Upper lobe of left lung (tissue), 6 donors: ENCODE measurements around the gene FAM217A. TPM values are rescaled to one million over a fixed set of nuclear protein-coding genes. Genes with fewer than 3 reads are reported as not detected.

Experiments
- ATAC-seq, 2 donors: fragments of 200-7000 bp; cut with Tn5 transposase; one replicate each; pipeline ENCODE4 v1.9.1; 2022; ENCODE audit warnings: mild to moderate bottlenecking in 2 of 2, moderate library complexity in 2 of 2; ENCODE audit not compliant: low FRiP score in 2 of 2
- DNase-seq, 2 donors: peaks; one replicate each; pipeline ENCODE4 v3.0.0-alpha.2; 2019 to 2020
- H3K27ac ChIP-seq, 4 donors: fragments of 200-600 bp; sonication (generic); one replicate each; pipeline ENCODE4 v1.5.1; 2016 to 2019
- H3K27me3 ChIP-seq, 4 donors: fragments of 200-600 bp; sonication (generic); one replicate each; pipeline ENCODE4 v1.5.1; 2017 to 2019
- H3K36me3 ChIP-seq, 4 donors: fragments of 200-600 bp; sonication (generic); one replicate each; pipeline ENCODE4 v1.5.1; 2016 to 2019
- H3K4me1 ChIP-seq, 4 donors: fragments of 200-600 bp; sonication (generic); one replicate each; pipeline ENCODE4 v1.5.1; 2018 to 2019
- H3K4me3 ChIP-seq, 4 donors: fragments of 200-600 bp; sonication (generic); one replicate each; pipeline ENCODE4 v1.5.1; 2017 to 2019; ENCODE audit warnings: mild to moderate bottlenecking in 2 of 4, moderate library complexity in 1 of 4
- H3K9me3 ChIP-seq, 4 donors: fragments of 200-600 bp; sonication (generic); one replicate each; pipeline ENCODE4 v1.5.1; 2018 to 2019
- EP300 ChIP-seq, 4 donors: sonication (generic); formaldehyde crosslinking; IDR thresholded peaks; one replicate each; pipeline ENCODE4 v1.5.1; 2017; ENCODE audit warnings: antibody characterized with exemption in 4 of 4, control low read depth in 2 of 4
- POLR2A ChIP-seq, 4 donors: fragments of 450-650 bp; IDR thresholded peaks; one replicate each; pipeline ENCODE4 v1.5.1; 2016 to 2017; ENCODE audit warnings: antibody characterized with exemption in 4 of 4, mild to moderate bottlenecking in 2 of 4
- POLR2AphosphoS5 ChIP-seq, 2 donors: sonication (generic); formaldehyde crosslinking; IDR thresholded peaks; one replicate each; pipeline ENCODE4 v1.5.1; 2017; ENCODE audit warnings: antibody characterized with exemption in 2 of 2
- WGBS, 2 donors: methylation state at CpG; one replicate each; pipeline ENCODE4 v1.1.5; 2017 to 2018; 5-methylcytosine and 5-hydroxymethylcytosine counted together
- total RNA-seq, 6 donors: library from RNA; depleted of rRNA in 4 of 6; stranded (reverse); fragments of >200 nt in 4 of 6; gene quantifications; one replicate each; pipeline versions ENCODE4 v1.1.0 to v1.2.1, GENCODE V29; 2016 to 2021
- TF ChIP-seq, protein P1 (sequence below), 6 experiments: fragments of 450-650 bp in 4 of 6; fragments of 200-600 bp in 2 of 6; sonication (generic) in 2 of 6; IDR thresholded peaks; one replicate each; pipeline ENCODE4 v1.5.1; 2016 to 2019; ENCODE audit warnings: antibody characterized with exemption in 6 of 6
- donor health status: DM: no; HTN: no; CAD: no; lungs with moderate emphysema.
- donor health status: DM: no; HTN: yes; CAD: no; lungs with severe emphysema.

FAM217A gene
- total RNA-seq, 6 donors from 2014 or later = not detected

- Histone ChIP-seq H3K27me3 (no peaks in the 10 kb centered on the region), H3K4me3 (no peak overlapping the region), H3K9me3 (no peaks in the 10 kb centered on the region), H3K4me1 (no peaks in the 10 kb centered on the region), H3K27ac (no peak overlapping the region), H3K36me3 (no peaks in the 10 kb centered on the region)
- no peak for DNase-seq
- 71 to 79% methylated on average over 4 of the region's 4 CpGs for WGBS, 2 donors
- ATAC-seq = no peak
- TF ChIP-seq POLR2A (IDR thresholded peaks at IDR 0.05) (no peak), EP300 (IDR thresholded peaks at IDR 0.05) (no peak), POLR2AphosphoS5 (IDR thresholded peaks at IDR 0.05) (no peak)
- TF ChIP-seq, protein P1, sequence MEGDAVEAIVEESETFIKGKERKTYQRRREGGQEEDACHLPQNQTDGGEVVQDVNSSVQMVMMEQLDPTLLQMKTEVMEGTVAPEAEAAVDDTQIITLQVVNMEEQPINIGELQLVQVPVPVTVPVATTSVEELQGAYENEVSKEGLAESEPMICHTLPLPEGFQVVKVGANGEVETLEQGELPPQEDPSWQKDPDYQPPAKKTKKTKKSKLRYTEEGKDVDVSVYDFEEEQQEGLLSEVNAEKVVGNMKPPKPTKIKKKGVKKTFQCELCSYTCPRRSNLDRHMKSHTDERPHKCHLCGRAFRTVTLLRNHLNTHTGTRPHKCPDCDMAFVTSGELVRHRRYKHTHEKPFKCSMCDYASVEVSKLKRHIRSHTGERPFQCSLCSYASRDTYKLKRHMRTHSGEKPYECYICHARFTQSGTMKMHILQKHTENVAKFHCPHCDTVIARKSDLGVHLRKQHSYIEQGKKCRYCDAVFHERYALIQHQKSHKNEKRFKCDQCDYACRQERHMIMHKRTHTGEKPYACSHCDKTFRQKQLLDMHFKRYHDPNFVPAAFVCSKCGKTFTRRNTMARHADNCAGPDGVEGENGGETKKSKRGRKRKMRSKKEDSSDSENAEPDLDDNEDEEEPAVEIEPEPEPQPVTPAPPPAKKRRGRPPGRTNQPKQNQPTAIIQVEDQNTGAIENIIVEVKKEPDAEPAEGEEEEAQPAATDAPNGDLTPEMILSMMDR (IDR thresholded peaks at IDR 0.05) = no peak
Observed at GRCh38 chr6:4071330-4071729, 7.6 kb downstream of the FAM217A start.

GRCh38 chr6:4069199-4069598, 9.7 kb downstream of the FAM217A start:
- Histone ChIP-seq H3K9me3 (no peaks in the 10 kb centered on the region), H3K27ac (no peak overlapping the region), H3K36me3 (peaks cover 0 to 16% (median 10%) of the 10 kb centered on the region in 4 donors), H3K4me1 (no peaks in the 10 kb centered on the region), H3K27me3 (no peaks in the 10 kb centered on the region), H3K4me3 (no peak overlapping the region)
- TF ChIP-seq POLR2A (IDR thresholded peaks at IDR 0.05) (no peak), POLR2AphosphoS5 (IDR thresholded peaks at IDR 0.05) (no peak), EP300 (IDR thresholded peaks at IDR 0.05) (no peak)
- TF ChIP-seq, protein P1 (IDR thresholded peaks at IDR 0.05) = no peak
- WGBS, 2 donors = 61 to 76% methylated on average over 6 of the region's 6 CpGs
- DNase-seq (no peak), ATAC-seq (no peak)

- Histone ChIP-seq H3K9me3 (no peaks in the 10 kb centered on the region), H3K4me3 (no peak overlapping the region), H3K27me3 (no peaks in the 10 kb centered on the region), H3K27ac (no peak overlapping the region), H3K4me1 (no peaks in the 10 kb centered on the region), H3K36me3 (peaks cover 0 to 31% (median 19%) of the 10 kb centered on the region in 4 donors)
- ATAC-seq (no peak), DNase-seq (no peak)
- TF ChIP-seq, protein P1 (IDR thresholded peaks at IDR 0.05) = no peak
- no peak for TF ChIP-seq POLR2AphosphoS5 (IDR thresholded peaks at IDR 0.05)
- TF ChIP-seq POLR2A (IDR thresholded peaks at IDR 0.05) = no peak
- TF ChIP-seq EP300 (IDR thresholded peaks at IDR 0.05) = no peak
- WGBS, 2 donors = 84 to 95% methylated on average over 1 of the region's 1 CpG
Observed at GRCh38 chr6:4067673-4068072, 11.3 kb downstream of the FAM217A start.

DNA sequence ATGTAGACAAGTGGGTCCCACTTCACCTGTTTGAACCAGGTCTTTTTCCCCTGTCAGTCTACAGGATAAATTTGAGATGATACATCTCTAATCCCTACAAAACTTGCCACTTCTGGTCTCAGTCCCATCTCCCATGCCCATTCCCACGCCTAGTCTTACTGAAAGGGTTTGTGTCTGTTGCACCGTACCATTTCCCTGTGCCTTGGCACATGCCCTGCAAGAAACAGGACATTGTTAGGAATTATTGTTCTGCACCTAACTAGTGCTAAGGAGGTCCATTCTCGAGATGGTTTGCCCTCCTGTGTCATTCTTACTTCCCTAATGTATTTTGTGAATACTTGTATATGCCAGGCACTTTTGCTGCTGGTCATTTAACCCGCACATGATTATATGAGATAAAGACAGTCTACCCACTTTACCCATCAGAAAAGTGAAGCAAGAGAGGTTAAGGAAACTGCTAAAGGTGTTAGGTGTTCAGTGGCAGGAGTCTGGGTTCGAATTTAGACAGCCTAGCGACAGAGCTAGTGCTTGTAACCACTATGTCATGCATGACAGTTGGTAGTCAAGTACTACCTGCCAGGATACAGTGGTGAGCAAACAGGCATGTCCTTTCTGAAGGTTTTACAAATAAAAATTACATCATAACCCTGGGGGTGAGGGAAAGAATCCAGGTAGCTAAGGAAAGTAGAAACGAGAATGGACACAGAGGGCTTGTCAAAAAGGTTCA, 12.7 kb downstream of the FAM217A start:
- Histone ChIP-seq H3K9me3 (no peaks in the 10 kb centered on the region), H3K27me3 (no peaks in the 10 kb centered on the region), H3K4me3 (no peak overlapping the region), H3K4me1 (no peaks in the 10 kb centered on the region), H3K36me3 (peaks cover 4 to 46% (median 31%) of the 10 kb centered on the region in 4 donors), H3K27ac (no peak overlapping the region)
- 71 to 84% methylated on average over 7 of the region's 7 CpGs for WGBS, 2 donors
- ATAC-seq (no peak), DNase-seq (no peak)
- TF ChIP-seq POLR2A (IDR thresholded peaks at IDR 0.05) (no peak), POLR2AphosphoS5 (IDR thresholded peaks at IDR 0.05) (no peak), EP300 (IDR thresholded peaks at IDR 0.05) (no peak)
- TF ChIP-seq, protein P1 (IDR thresholded peaks at IDR 0.05) = no peak
